HG02588 (cell line): Measurements from ENCODE around the gene NR3C2.

ENCODE experiments used
- ATAC-seq: cut with Tn5 transposase; IDR thresholded peaks from one replicate; pipeline ENCODE4 v1.9.1; 2021; ENCODE audit warnings: mild to moderate bottlenecking, moderate library complexity; ENCODE audit not compliant: unreplicated experiment

Gene NR3C2

DNA sequence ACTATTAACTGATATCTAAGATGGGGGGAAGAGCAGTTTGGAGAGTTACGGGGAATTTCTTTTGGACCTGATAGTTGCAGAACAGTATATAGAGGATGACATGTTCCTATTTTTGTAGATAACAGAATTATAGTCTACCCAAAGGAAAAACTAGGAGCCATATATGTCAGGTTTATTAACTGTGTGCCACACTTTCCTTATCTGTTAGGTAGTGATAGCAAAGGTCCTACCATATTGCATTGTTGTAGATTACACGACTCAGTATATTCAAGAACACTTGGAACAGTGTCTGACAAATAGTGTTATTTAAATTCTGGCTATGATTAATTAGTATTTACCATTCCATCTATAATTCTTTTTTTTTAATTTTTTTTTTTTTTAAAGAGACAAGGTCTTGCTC lies 175.3 kb downstream of the NR3C2 start:
- no peak for ATAC-seq

- ATAC-seq, result no peak
Observed at GRCh38 chr4:148266240-148266639, 176.0 kb downstream of the NR3C2 start.

- ATAC-seq, result no peak
Observed at GRCh38 chr4:148265627-148266026, 176.6 kb downstream of the NR3C2 start.

- no peak for ATAC-seq
Observed at GRCh38 chr4:148263802-148264201, 178.4 kb downstream of the NR3C2 start.

DNA sequence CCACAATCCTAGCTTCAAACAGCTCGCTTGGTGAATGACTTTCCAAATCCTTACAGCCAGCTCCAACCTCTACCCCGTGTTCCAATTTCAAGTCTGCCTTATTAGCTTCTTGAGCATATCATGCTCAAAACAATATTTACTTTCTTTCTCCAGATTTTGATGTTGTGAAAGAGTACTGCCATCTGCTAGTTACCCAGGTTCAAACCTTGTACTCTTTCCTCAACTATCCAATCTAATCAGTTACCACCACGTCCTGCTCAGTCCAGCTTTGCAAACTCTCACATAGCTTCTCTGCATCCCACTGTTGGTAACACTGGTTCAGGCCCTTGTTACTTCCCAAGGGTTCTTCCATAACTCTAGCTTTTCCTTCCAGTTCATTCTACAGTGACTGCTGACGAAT lies 179.1 kb downstream of the NR3C2 start:
- no peak for ATAC-seq

DNA sequence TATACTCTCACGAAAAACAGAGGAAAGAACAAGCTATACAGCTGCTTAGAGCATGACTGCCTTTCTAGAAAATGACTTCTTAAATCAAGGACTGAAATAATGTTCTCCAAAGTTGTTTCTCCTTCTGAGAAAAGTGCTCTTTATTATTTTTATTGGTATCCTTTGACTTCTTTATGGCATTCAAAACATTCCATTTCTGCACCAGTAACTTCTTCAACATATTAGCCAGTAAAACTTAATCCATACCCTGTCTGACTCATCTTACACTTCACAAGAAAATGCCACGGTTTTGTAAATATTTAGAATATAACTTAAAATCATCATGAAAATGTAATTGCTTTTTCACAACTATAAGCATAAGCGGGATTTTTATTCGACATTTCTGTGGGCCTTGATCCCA lies 180.4 kb downstream of the NR3C2 start:
- no peak for ATAC-seq

DNA sequence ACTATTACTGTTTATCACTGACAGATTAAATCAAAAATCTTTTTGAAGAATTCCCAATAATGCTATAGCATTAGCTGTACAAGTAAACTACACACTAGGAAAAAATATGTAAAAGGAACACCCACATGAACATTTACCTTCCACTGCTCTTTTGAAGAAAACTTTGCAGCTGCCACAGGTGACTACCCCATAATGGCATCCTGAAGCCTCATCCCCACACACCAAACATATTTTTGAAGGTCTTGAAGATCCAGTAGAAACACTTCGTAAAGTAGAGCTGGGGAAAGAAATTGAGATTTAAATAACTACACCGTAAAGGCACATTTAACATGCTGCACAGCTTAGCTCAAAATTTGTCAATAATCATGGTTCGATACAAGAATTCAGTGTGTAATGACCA lies 182.4 kb downstream of the NR3C2 start:
- ATAC-seq, result no peak

- ATAC-seq, result no peak
Observed at GRCh38 chr4:148258535-148258934, 183.7 kb downstream of the NR3C2 start.

DNA sequence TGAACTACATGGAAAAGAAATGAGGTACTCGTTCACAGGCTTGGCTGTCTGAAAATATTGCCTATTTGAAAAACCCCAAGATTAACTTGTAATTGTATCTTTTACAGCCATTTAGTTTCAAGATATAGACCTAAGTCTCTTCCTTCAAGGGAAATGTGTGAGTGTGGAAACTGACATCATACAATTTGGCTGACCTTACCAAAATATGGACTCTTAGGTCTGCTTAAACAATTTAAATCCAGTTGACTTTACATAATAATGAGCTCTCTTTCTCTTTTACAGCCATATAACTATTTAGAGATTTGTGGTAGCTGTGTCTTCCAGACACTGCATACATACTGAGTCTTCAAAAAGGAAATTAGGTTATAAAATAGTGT lies 186.9 kb downstream of the NR3C2 start:
- no peak for ATAC-seq

- ATAC-seq, result no peak
Observed at GRCh38 chr4:148254621-148255343, 187.4 kb downstream of the NR3C2 start.

DNA sequence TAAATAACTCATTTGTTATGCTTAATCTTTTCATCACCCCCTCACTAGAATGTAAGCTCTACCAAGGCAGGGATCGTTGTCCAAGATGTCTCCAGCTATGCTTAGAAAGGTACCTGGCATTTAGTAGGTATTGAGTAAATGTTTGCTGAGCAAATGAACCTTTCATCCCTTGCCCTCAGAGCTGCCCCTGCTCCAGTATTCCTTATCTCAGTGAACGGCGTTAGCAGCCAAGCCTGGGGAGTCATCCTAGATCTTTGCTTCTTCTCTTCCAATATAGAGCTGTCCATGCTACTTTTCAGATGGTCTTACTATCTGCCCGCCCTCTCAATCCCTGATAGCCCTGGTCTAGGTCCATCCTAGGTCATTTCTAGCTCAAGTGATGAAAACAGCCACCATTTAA lies 188.4 kb downstream of the NR3C2 start:
- ATAC-seq, result no peak

DNA sequence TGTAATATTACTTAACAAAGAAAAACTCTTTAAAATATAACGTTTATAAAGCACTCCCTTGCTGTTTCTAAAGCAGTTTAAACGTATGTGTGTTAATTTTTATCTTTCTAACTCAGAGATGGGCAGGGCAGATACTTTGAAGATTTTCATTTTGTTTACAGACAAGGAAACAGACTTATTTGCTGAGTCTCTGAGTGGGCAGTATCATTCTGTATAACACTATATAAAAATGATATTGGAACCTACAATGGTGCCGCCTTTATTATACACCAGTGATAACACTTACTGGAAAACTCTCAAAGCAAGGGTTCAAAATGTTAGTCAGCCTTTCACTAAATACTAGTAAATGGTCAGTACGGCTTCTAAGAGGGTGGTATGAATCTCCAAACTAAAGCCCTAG lies 193.4 kb downstream of the NR3C2 start:
- ATAC-seq, result no peak

DNA sequence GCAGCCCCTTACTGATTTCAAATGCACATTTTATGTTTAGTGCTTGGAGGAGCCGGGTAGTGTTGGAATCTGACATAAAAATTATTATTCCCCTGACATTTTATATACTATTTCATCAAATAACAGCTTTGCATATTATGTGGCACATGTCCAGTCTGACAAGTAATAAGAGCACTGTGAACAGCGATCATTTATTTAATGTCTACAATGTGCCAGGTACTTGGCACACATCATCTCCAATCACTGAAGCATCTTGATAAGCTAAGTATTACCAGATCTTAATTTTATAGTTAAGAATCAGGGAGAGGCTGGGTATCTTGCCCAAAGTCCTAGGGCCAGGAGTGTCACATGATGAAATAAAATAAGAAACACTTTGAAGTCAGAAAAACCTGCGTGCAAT lies 197.2 kb downstream of the NR3C2 start:
- ATAC-seq, result no peak

- no peak for ATAC-seq
Observed at GRCh38 chr4:148243837-148244236, 198.4 kb downstream of the NR3C2 start.

DNA sequence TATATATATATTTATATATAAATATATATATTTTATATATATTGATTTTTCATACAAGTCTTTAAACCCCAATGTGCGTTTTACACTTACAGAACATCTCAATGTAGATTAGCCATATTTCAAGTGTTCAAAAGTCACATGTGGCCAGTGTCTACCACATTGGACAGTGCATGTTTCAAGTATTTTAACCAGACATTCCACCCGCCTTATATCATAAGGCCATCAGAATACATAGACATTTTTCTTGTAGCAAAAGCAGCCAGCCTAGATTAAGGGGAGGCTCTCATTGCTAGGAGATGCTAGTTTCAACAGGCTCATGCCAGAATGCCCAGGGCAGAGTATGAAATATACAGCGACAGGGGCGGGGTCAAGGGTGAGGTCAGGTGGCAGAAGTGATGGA lies 202.0 kb downstream of the NR3C2 start:
- ATAC-seq, result no peak

- ATAC-seq, result no peak
Observed at GRCh38 chr4:148239494-148239985, 202.7 kb downstream of the NR3C2 start.

DNA sequence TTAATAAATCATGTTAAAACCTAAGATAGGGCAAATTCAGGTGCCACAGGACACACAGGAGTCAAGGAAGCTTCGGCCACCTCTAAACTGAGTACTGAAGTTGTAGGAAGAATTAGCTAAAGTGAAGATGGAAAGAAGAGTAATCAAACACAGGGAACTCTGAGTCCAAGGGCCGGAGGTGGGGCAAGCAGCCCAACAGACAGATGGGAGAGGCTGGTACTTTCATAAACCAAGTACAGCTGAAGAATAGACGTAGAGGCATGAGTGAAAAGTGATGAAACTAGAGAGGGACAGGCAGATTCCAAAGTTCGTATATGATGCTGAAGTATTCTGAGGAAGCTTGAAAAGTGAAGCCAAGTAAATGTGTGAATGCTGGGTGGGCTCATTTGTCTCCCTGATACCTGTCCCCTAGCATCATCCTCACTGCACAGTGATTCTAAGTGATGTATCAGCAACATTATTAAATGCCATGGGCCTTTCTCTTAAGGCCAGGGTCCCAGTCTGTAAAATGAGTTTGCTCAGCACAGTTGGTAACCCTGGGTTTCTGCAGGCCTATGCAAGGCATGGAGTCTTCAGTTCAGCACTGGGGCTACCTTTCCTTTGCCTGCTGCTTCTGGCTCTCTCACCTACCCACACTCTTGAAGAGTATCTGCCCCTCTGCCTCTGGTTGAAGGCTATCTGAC lies 203.3 kb downstream of the NR3C2 start:
- ATAC-seq, result no peak

- no peak for ATAC-seq
Observed at GRCh38 chr4:148238086-148238485, 204.1 kb downstream of the NR3C2 start.

- ATAC-seq, result no peak
Observed at GRCh38 chr4:148235809-148236208, 206.4 kb downstream of the NR3C2 start.

DNA sequence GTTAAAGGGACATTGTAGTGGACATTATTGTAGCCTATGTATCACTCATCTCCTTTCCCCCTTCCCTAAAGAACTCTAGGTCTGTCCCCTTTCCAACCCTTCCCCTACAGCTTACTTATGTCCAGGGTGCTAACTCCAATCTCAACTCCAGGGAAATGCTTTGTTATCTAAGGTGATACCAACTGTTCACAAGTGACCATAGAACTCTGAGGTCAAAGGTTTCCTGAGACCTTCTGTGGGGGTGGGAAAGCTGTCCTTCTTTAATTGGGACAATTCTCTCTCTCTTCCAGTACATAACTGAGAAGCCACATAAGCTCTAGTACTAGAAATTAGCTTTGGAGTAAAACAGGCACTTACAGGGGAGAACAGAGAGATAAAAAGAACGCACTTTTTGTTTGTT lies 212.4 kb downstream of the NR3C2 start:
- no peak for ATAC-seq

DNA sequence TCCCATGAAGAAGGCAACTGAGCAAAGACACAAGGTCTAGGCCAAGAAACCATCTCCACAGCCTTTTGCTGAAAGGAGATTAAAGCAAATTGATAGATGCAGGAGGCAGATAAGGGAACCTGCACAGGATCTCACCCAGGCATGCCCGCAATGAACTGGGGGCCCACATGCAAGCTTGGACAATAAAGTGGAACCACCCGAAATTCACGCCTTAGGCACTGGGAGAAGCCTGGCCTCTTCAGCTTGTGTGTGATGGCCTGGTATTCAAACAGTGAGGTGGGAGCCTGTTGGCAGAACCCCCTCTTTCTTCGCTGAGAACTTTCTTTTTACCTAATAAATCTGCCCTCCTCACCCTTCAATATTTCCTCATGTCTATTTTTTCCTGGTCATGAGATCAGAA lies 213.2 kb downstream of the NR3C2 start:
- ATAC-seq, result no peak

DNA sequence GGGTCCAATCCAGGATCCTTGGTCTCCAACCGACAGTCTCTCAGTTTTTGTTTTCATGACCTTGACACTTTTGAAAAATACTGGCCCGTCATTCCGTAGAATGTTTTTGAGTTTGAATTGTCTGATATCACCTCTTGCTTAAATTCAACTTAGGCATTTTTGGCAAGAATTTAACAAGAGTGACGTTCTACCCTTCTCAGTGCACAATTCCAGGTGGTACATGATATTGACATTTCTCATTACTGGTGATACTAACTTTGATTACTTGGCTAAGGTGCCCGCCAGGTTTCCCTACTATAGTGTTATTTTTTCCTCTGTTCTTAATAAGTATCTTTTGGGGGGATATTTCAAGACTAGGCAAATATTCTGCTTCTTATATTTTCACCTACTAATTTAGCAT lies 215.1 kb downstream of the NR3C2 start:
- ATAC-seq, result no peak

DNA sequence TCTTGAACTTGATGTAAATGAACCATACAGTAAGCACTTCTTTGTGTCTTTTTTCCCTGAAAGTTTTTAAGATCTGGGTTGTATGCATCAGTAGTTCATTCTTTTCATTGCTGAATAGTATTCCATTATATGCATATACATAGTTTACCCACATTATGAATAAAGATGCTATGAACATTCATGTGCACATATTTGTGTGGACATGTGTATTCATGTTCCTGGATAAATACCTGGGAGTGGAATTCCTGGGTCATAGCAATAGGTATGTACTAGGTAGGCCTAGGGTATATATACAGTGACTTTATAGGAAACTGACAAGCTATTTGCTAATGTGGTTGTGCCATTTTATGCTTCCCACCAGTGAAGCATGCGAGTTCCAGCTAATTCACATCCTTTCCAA lies 215.9 kb downstream of the NR3C2 start:
- ATAC-seq, result no peak
